K562 (cell line): ENCODE results near the gene MYO6.

Experiments
- COPS2 ChIP-seq: fragments of 450-650 bp; conservative IDR thresholded peaks from 2 replicates; pipeline ENCODE4 v1.6.1; 2016; ENCODE audit warnings: mild to moderate bottlenecking, moderate library complexity
- HMG20B ChIP-seq: fragments of 250-450 bp; sonication (Bioruptor Pico); IDR thresholded peaks from 2 replicates; pipeline ENCODE4 v1.5.0; 2021; ENCODE audit warnings: mild to moderate bottlenecking
- SIN3A ChIP-seq, 2 experiments: fragments of 150-350 bp in 1 of 2; IDR thresholded peaks; 2 replicates each; pipeline ENCODE4 v1.6.1; 2011 to 2016; ENCODE audit warnings: borderline replicate concordance in 2 of 2, low read depth in 2 of 2, low read length in 2 of 2, mild to moderate bottlenecking in 2 of 2, moderate library complexity in 2 of 2; ENCODE audit not compliant: control insufficient read depth in 1 of 2
- TEAD4 ChIP-seq, 2 experiments: sonication (generic) in 1 of 2; formaldehyde crosslinking in 1 of 2; IDR thresholded peaks; 2 replicates each; pipeline versions ENCODE4 v1.6.1 to v1.8.0; 2012 to 2022; ENCODE audit warnings: borderline replicate concordance in 1 of 2, inconsistent platforms in 1 of 2, low read length in 1 of 2, mild to moderate bottlenecking in 1 of 2, missing genetic modification reagents in 1 of 2
- ZFX ChIP-seq: sonication (generic); formaldehyde crosslinking; IDR thresholded peaks from 2 replicates; pipeline ENCODE4 v1.8.0; 2022; ENCODE audit warnings: mild to moderate bottlenecking, missing genetic modification reagents, moderate library complexity
- ZNF253 ChIP-seq: fragments of 250-450 bp; sonication (Bioruptor Pico); conservative IDR thresholded peaks from 2 replicates; pipeline ENCODE4 v1.6.1; 2021; ENCODE audit warnings: mild to moderate bottlenecking
- TF ChIP-seq, protein P1 (sequence below), 2 experiments: fragments of 450-650 bp in 1 of 2; IDR thresholded peaks; 2 replicates each; pipeline ENCODE4 v1.6.1; 2011 to 2017; ENCODE audit warnings: low read depth in 2 of 2, antibody characterized with exemption in 1 of 2, borderline replicate concordance in 1 of 2, low read length in 1 of 2, mild to moderate bottlenecking in 1 of 2, mixed read lengths in 1 of 2; ENCODE audit not compliant: control insufficient read depth in 1 of 2
- TF ChIP-seq, protein P2 (sequence below): fragments of 250-450 bp; sonication (Bioruptor Pico); IDR thresholded peaks from 2 replicates; pipeline ENCODE4 v1.8.0; 2021; ENCODE audit warnings: moderate library complexity, mild to moderate bottlenecking, inconsistent platforms
- TF ChIP-seq, protein P3 (sequence below): fragments of 450-650 bp; IDR thresholded peaks from 2 replicates; pipeline ENCODE4 v1.6.1; 2014; ENCODE audit warnings: low read depth, mild to moderate bottlenecking, moderate library complexity, borderline replicate concordance
- TF ChIP-seq, protein P4 (sequence below): sonication (generic); formaldehyde crosslinking; IDR thresholded peaks from 2 replicates; pipeline ENCODE4 v1.8.1; 2022; ENCODE audit warnings: missing genetic modification reagents

DNA sequence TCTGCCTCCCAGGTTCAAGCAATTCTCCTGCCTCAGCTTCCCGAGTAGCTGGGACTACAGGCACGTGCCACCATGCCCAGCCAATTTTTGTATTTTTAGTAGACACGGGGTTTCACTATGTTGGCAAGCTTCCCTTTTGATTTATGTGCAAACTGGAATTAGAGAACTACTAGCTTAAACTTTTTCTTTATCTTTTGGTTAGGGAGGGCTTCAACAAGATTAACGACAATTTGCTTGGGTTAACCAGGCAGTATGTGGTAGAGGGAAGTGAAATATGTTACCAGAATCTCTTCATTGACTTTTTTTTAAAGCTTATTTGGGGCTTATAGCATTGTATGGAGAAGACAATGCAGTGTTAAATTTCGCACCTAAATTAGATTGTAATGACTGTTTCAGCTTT, 9.0 kb downstream of the MYO6 start:
- TF ChIP-seq TEAD4 (IDR thresholded peaks at IDR 0.05; ENCODE audit: low read length) (no peak), TEAD4 (CRISPR knock-in tag; IDR thresholded peaks at IDR 0.05; ENCODE audit: borderline replicate concordance) (no peak), COPS2 (no peak), ZFX (CRISPR knock-in tag) (no peak), SIN3A (IDR thresholded peaks at IDR 0.05; ENCODE audit: borderline replicate concordance in 2 of 2, control insufficient read depth in 1 of 2, low read depth in 2 of 2, low read length in 2 of 2) (no peak), ZNF253 (CRISPR knock-in tag) (no peak), HMG20B (CRISPR knock-in tag) (no peak)
- TF ChIP-seq, protein P1, sequence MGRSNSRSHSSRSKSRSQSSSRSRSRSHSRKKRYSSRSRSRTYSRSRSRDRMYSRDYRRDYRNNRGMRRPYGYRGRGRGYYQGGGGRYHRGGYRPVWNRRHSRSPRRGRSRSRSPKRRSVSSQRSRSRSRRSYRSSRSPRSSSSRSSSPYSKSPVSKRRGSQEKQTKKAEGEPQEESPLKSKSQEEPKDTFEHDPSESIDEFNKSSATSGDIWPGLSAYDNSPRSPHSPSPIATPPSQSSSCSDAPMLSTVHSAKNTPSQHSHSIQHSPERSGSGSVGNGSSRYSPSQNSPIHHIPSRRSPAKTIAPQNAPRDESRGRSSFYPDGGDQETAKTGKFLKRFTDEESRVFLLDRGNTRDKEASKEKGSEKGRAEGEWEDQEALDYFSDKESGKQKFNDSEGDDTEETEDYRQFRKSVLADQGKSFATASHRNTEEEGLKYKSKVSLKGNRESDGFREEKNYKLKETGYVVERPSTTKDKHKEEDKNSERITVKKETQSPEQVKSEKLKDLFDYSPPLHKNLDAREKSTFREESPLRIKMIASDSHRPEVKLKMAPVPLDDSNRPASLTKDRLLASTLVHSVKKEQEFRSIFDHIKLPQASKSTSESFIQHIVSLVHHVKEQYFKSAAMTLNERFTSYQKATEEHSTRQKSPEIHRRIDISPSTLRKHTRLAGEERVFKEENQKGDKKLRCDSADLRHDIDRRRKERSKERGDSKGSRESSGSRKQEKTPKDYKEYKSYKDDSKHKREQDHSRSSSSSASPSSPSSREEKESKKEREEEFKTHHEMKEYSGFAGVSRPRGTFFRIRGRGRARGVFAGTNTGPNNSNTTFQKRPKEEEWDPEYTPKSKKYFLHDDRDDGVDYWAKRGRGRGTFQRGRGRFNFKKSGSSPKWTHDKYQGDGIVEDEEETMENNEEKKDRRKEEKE (IDR thresholded peaks at IDR 0.05; ENCODE audit: borderline replicate concordance in 1 of 2, control insufficient read depth in 1 of 2, low read depth in 2 of 2, low read length in 1 of 2): no peak
- TF ChIP-seq, protein P2, sequence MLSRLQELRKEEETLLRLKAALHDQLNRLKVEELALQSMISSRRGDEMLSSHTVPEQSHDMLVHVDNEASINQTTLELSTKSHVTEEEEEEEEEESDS (CRISPR knock-in tag): no peak
- TF ChIP-seq, protein P3, sequence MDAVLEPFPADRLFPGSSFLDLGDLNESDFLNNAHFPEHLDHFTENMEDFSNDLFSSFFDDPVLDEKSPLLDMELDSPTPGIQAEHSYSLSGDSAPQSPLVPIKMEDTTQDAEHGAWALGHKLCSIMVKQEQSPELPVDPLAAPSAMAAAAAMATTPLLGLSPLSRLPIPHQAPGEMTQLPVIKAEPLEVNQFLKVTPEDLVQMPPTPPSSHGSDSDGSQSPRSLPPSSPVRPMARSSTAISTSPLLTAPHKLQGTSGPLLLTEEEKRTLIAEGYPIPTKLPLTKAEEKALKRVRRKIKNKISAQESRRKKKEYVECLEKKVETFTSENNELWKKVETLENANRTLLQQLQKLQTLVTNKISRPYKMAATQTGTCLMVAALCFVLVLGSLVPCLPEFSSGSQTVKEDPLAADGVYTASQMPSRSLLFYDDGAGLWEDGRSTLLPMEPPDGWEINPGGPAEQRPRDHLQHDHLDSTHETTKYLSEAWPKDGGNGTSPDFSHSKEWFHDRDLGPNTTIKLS: no peak
- TF ChIP-seq, protein P4, sequence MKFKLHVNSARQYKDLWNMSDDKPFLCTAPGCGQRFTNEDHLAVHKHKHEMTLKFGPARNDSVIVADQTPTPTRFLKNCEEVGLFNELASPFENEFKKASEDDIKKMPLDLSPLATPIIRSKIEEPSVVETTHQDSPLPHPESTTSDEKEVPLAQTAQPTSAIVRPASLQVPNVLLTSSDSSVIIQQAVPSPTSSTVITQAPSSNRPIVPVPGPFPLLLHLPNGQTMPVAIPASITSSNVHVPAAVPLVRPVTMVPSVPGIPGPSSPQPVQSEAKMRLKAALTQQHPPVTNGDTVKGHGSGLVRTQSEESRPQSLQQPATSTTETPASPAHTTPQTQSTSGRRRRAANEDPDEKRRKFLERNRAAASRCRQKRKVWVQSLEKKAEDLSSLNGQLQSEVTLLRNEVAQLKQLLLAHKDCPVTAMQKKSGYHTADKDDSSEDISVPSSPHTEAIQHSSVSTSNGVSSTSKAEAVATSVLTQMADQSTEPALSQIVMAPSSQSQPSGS (CRISPR knock-in tag): no peak
